Panc1 (cell line): Measurements from ENCODE around the gene LTBP2. TPM values are rescaled to one million over a fixed set of nuclear protein-coding genes. Genes with fewer than 3 reads are reported as not detected.

ENCODE experiments used
- ATAC-seq: fragments of 200-7000 bp; cut with Tn5 transposase; 2 replicates; pipeline ENCODE4 v1.9.1; 2020; ENCODE audit warnings: mild to moderate bottlenecking, moderate library complexity
- BruUV-seq: library from RNA; stranded (reverse); fragments of 400-500 nt; replicated peaks from 2 replicates; lab custom pipeline; 2021; lab: Mats Ljungman, UMichigan
- CTCF ChIA-PET: fragments of 300-600 bp; sonication (Branson Sonifier 250); formaldehyde crosslinking; loops from one replicate; lab custom pipeline; 2022; ENCODE audit warnings: antibody characterized with exemption; lab: Charles Lee
- POLR2A ChIA-PET: fragments of 300-600 bp; sonication (Branson Sonifier 250); formaldehyde crosslinking; loops from one replicate; lab custom pipeline; 2022; ENCODE audit warnings: antibody characterized with exemption; lab: Charles Lee
- DNase-seq: peaks from one replicate; pipeline ENCODE4 v3.0.0-alpha.2; 2010; ENCODE audit warnings: low read depth, low spot score
- H3K27ac ChIP-seq: 2 replicates; pipeline ENCODE4 v1.5.1; 2011; ENCODE audit warnings: mild to moderate bottlenecking, low read length, inconsistent platforms
- H3K27me3 ChIP-seq: fragments of 200-500 bp; sonication (Bioruptor generic); 2 replicates; pipeline ENCODE4 v1.6.0; 2014; ENCODE audit warnings: low read length, inconsistent platforms; ENCODE audit not compliant: control insufficient read depth, insufficient read depth
- H3K36me3 ChIP-seq: fragments of 200-500 bp; sonication (Bioruptor generic); 2 replicates; pipeline ENCODE4 v1.5.1; 2014; ENCODE audit warnings: inconsistent platforms, mild to moderate bottlenecking, low read length, moderate library complexity; ENCODE audit not compliant: control insufficient read depth, insufficient read depth
- H3K4me1 ChIP-seq: 2 replicates; pipeline ENCODE4 v1.5.1; 2011; ENCODE audit warnings: inconsistent platforms, mild to moderate bottlenecking, low read length, moderate library complexity; ENCODE audit not compliant: control insufficient read depth, insufficient read depth
- H3K4me3 ChIP-seq, 2 experiments: 2 replicates each; pipeline ENCODE4 v1.5.1; 2011 to 2012; ENCODE audit warnings: low read depth in 2 of 2, low read length in 2 of 2, mild to moderate bottlenecking in 2 of 2, inconsistent platforms in 1 of 2, moderate library complexity in 1 of 2
- H3K9me3 ChIP-seq: fragments of 200-500 bp; sonication (Bioruptor generic); 2 replicates; pipeline ENCODE4 v1.5.1; 2014; ENCODE audit warnings: low read depth, mild to moderate bottlenecking, inconsistent platforms, low read length, moderate library complexity; ENCODE audit not compliant: control insufficient read depth, insufficient read depth
- CTCF ChIP-seq: fragments of 450-650 bp; IDR thresholded peaks from 2 replicates; pipeline ENCODE4 v1.5.1; 2017; ENCODE audit warnings: mild to moderate bottlenecking
- POLR2AphosphoS5 ChIP-seq: IDR thresholded peaks from 2 replicates; pipeline ENCODE4 v1.6.1; 2012; ENCODE audit warnings: mild to moderate bottlenecking, low read depth, low read length, moderate library complexity
- REST ChIP-seq, 2 experiments: IDR thresholded peaks; 2 replicates each; pipeline ENCODE4 v1.6.1; 2011 to 2012; ENCODE audit warnings: low read depth in 2 of 2, control low read depth in 1 of 2, low read length in 1 of 2, mild to moderate bottlenecking in 1 of 2, moderate library complexity in 1 of 2; ENCODE audit not compliant: insufficient read depth in 1 of 2
- SIN3A ChIP-seq: IDR thresholded peaks from 2 replicates; pipeline ENCODE4 v1.6.1; 2012; ENCODE audit warnings: low read depth, mild to moderate bottlenecking, low read length, moderate library complexity, borderline replicate concordance; ENCODE audit not compliant: insufficient read depth
- TCF7L2 ChIP-seq: IDR thresholded peaks from 2 replicates; pipeline ENCODE4 v1.6.1; 2011; ENCODE audit warnings: mild to moderate bottlenecking, low read depth, low read length, inconsistent platforms
- in situ Hi-C: cut with HindIII; loops from 2 replicates; pipeline ENCODE4 v1.10.0; 2016; ENCODE audit warnings: low sequenced_read_pairs, low pct_unique_long_range_greater_than_20kb
- intact Hi-C: fragments of 100-400 bp; cut with micrococcal nuclease; formaldehyde crosslinking; loops from one replicate; pipeline ENCODE4 v1.10.0; 2022; ENCODE audit not compliant: unreplicated experiment
- total RNA-seq: library from RNA; stranded (reverse); gene quantifications from one replicate; pipeline ENCODE4 v1.2.1, GENCODE V29; 2021; ENCODE audit not compliant: unreplicated experiment

The LTBP2 gene
- total RNA-seq, 1 experiment from 2014 or later: 69.8 TPM

GRCh38 chr14:74606727-74607126 lies 5.3 kb downstream of the LTBP2 start:
- Histone ChIP-seq H3K9me3 (no peaks in the 10 kb centered on the region), H3K4me1 (peaks cover 13% of the 10 kb centered on the region), H3K27ac (no peak overlapping the region), H3K36me3 (no peaks in the 10 kb centered on the region), H3K27me3 (no peaks in the 10 kb centered on the region), H3K4me3 (no peak overlapping the region)
- intact Hi-C loops: no loop called here
- no peak for TF ChIP-seq CTCF
- no peak for TF ChIP-seq TCF7L2
- TF ChIP-seq SIN3A: no peak
- no peak for TF ChIP-seq REST (IDR thresholded peaks at IDR 0.05; ENCODE audit: insufficient read depth in 1 of 2, low read depth in 2 of 2, low read length in 1 of 2)
- no peak for TF ChIP-seq POLR2AphosphoS5
- in situ Hi-C loops: no loop called here
- no TSS peak for BruUV-seq
- ATAC-seq: no peak
- POLR2A ChIA-PET: no interaction called here
- CTCF ChIA-PET: no interaction called here
- no peak for DNase-seq

GRCh38 chr14:74605531-74606223 lies 6.4 kb downstream of the LTBP2 start:
- no peak for ATAC-seq
- intact Hi-C loops (no loop called here), in situ Hi-C loops (no loop called here)
- TF ChIP-seq TCF7L2: no peak
- no peak for TF ChIP-seq CTCF
- no peak for TF ChIP-seq REST (IDR thresholded peaks at IDR 0.05; ENCODE audit: insufficient read depth in 1 of 2, low read depth in 2 of 2, low read length in 1 of 2)
- no peak for TF ChIP-seq POLR2AphosphoS5
- no peak for TF ChIP-seq SIN3A
- CTCF ChIA-PET: no interaction called here
- POLR2A ChIA-PET: no interaction called here
- H3K4me3 ChIP-seq: no peak overlapping the region
- no peaks in the 10 kb centered on the region for H3K27me3 ChIP-seq
- H3K36me3 ChIP-seq: no peaks in the 10 kb centered on the region
- no TSS peak for BruUV-seq
- peaks cover 13% of the 10 kb centered on the region for H3K4me1 ChIP-seq
- no peak overlapping the region for H3K27ac ChIP-seq
- H3K9me3 ChIP-seq: no peaks in the 10 kb centered on the region
- DNase-seq: no peak
